ENCODE results near the gene L3MBTL4. TPM values are rescaled to one million over a fixed set of nuclear protein-coding genes. Genes with fewer than 3 reads are reported as not detected.
A peak's percentile ranks its signal among the peaks of the same experiment; 100 is the strongest.

L3MBTL4 gene
- total and polyA plus RNA-seq, 9 donors = 4.2 to 79.1 (median 23.7) TPM

DNA sequence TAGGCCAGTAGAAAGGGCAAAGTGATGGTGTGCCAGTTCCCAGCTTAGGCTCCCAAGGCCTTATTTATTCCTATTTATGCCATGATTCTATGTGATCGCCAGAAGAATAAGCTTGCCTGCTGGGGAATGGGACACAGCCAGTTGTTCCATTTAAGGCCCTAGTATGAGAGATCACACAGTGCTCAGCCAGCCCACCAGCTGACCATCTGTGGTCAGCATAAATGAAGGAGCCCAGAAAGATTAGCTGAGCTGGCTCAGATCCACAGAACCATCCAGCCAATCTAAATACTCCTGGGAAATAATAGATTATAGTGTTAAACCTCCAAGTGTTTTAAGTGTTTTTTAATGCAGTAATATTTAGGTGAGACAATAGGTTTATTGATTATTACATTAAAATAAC, 12.6 kb upstream of the L3MBTL4 start:
- no peaks in the 10 kb centered on the region for H3K4me1 ChIP-seq (ENCODE audit: insufficient read depth)
- H3K27me3 ChIP-seq = no peaks in the 10 kb centered on the region
- peak in 1 of 5 donors; percentile 17 for DNase-seq
- no peak overlapping the region for H3K27ac ChIP-seq
- no peaks in the 10 kb centered on the region for H3K36me3 ChIP-seq
- no peak for TF ChIP-seq POLR2A (IDR thresholded peaks at IDR 0.05)
- TF ChIP-seq, protein P1, sequence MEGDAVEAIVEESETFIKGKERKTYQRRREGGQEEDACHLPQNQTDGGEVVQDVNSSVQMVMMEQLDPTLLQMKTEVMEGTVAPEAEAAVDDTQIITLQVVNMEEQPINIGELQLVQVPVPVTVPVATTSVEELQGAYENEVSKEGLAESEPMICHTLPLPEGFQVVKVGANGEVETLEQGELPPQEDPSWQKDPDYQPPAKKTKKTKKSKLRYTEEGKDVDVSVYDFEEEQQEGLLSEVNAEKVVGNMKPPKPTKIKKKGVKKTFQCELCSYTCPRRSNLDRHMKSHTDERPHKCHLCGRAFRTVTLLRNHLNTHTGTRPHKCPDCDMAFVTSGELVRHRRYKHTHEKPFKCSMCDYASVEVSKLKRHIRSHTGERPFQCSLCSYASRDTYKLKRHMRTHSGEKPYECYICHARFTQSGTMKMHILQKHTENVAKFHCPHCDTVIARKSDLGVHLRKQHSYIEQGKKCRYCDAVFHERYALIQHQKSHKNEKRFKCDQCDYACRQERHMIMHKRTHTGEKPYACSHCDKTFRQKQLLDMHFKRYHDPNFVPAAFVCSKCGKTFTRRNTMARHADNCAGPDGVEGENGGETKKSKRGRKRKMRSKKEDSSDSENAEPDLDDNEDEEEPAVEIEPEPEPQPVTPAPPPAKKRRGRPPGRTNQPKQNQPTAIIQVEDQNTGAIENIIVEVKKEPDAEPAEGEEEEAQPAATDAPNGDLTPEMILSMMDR (IDR thresholded peaks at IDR 0.05) = no peak
- no peak for TF ChIP-seq EP300 (IDR thresholded peaks at IDR 0.05)
- no peaks in the 10 kb centered on the region for H3K9me3 ChIP-seq
- whole genome bisulfite sequencing, 3 donors = 38 to 50% (median 47%) methylated on average over 1 of the region's 1 CpG
- H3K4me3 ChIP-seq = no peak overlapping the region
- intact Hi-C loops (cut with DNase I) = no loop called here

- Histone ChIP-seq H3K4me3 (no peak overlapping the region), H3K36me3 (no peaks in the 10 kb centered on the region), H3K4me1 (ENCODE audit: insufficient read depth) (no peaks in the 10 kb centered on the region), H3K9me3 (no peaks in the 10 kb centered on the region), H3K27me3 (no peaks in the 10 kb centered on the region), H3K27ac (no peak overlapping the region)
- no peak for TF ChIP-seq POLR2A (IDR thresholded peaks at IDR 0.05)
- TF ChIP-seq, protein P1 (IDR thresholded peaks at IDR 0.05) = no peak
- no peak for TF ChIP-seq EP300 (IDR thresholded peaks at IDR 0.05)
- DNase-seq = no peak
- intact Hi-C loops (cut with DNase I) = no loop called here
- 30 to 41% (median 31%) methylated on average over 5 of the region's 5 CpGs for WGBS, 3 donors
Measured at GRCh38 chr18:6423289-6423688, 8.6 kb upstream of the L3MBTL4 start.

DNA sequence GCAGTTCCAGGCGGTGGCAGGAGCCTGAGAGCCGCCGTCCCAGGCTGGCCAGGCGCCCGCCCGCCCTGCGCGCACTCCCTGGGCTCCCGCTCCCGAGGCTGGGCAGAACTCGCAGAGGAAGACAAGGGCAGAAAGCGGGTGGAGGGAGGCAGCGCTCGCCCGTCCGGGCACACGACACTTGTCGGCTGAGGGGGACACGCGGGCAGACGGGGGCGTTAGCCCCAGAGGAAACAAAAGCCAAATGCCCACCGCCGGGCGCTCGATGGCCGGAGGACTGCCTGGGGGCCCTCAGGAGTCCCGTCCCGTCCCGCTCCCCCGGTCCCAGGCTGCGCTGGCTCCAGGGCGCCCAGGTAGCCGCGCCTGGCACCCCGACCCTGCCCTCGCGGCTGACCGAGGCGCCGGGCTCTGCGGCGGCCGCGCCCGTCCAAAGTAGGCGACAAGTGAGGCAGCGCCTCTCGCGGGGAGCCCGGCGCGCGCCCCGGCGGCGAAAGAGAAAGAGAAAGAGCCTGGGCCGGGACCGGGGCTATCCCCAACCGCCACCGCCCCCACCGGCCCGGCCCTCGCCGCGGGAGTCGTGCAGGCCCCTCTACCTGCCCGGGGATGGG, 491 bp downstream of the L3MBTL4 start:
- peak overlapping the region; percentile 97 to 98 for H3K27ac ChIP-seq
- WGBS, 3 donors = 0 to 3% (median 1%) methylated on average over 36 to 67 of the region's 68 CpGs
- no peaks in the 10 kb centered on the region for H3K27me3 ChIP-seq
- H3K9me3 ChIP-seq = no peaks in the 10 kb centered on the region
- intact Hi-C loops (cut with DNase I) = no loop called here
- H3K4me1 ChIP-seq (ENCODE audit: insufficient read depth) = peaks cover 2% of the 10 kb centered on the region
- DNase-seq = peak; percentile 78 to 84 (median 81)
- TF ChIP-seq POLR2A (IDR thresholded peaks at IDR 0.05) = no peak
- no peak for TF ChIP-seq EP300 (IDR thresholded peaks at IDR 0.05)
- TF ChIP-seq, protein P1 (IDR thresholded peaks at IDR 0.05) = peak in 1 of 3 donors; percentile 24
- H3K4me3 ChIP-seq = peak overlapping the region; percentile 81
- no peaks in the 10 kb centered on the region for H3K36me3 ChIP-seq

DNA sequence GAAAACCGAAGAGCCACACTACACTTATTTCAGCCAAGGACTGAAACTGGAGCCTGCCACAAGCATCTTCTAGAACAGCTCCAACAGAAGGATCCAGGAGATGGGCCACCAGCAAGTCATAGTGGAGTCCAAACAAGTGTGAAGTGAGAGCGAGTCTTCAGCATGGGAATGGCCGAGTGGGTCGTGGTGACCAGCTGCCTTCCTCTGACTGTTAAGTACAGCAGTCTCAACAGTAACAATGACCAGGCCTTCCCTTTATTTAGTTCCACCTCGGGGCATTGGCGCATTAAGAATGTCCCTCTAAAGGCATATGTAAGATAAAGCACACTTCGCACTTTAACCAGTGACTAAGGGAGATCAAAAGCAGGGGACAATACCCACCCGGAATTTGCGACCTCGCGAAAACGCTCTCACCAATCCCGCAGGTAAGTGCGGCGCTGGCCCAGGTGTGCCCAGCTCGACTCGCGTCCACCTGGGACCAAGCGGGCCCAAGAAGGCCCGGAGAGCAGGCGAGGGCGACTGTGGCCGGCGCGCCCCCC, 1.1 kb downstream of the L3MBTL4 start:
- no peaks in the 10 kb centered on the region for H3K27me3 ChIP-seq
- H3K4me1 ChIP-seq (ENCODE audit: insufficient read depth) = peaks cover 2% of the 10 kb centered on the region
- H3K9me3 ChIP-seq = no peaks in the 10 kb centered on the region
- WGBS, 3 donors = 51 to 54% (median 53%) methylated on average over 24 to 25 of the region's 25 CpGs
- peak overlapping the region; percentile 81 for H3K4me3 ChIP-seq
- DNase-seq = peak in 3 of 5 donors; percentile 36 to 38 (median 36)
- no peaks in the 10 kb centered on the region for H3K36me3 ChIP-seq
- TF ChIP-seq EP300 (IDR thresholded peaks at IDR 0.05) = no peak
- TF ChIP-seq POLR2A (IDR thresholded peaks at IDR 0.05) = no peak
- TF ChIP-seq, protein P1 (IDR thresholded peaks at IDR 0.05) = no peak
- intact Hi-C loops (cut with DNase I) = no loop called here
- H3K27ac ChIP-seq = peak overlapping the region; percentile 97 to 98
